ENCODE results near the gene NF2. TPM values are rescaled to one million over a fixed set of nuclear protein-coding genes. Genes with fewer than 3 reads are reported as not detected.
A peak's percentile ranks its signal among the peaks of the same experiment; 100 is the strongest.
"Not testable (repeated sequence)": the region's sequence is repeated elsewhere in the genome, so short reads cannot be mapped to it uniquely, and the experiment has no call there.

Gene NF2
- total RNA-seq, 1 experiment from 2014 or later: 190 TPM

GRCh38 chr22:29587938-29588699, 15.3 kb upstream of the NF2 start:
- TF ChIP-seq TCF7L2 (IDR thresholded peaks at IDR 0.05; ENCODE audit: low read depth, low read length) (no peak), POLR2AphosphoS5 (IDR thresholded peaks at IDR 0.05; ENCODE audit: low read depth, low read length) (no peak), SIN3A (IDR thresholded peaks at IDR 0.05; ENCODE audit: borderline replicate concordance, insufficient read depth, low read depth, low read length) (no peak)
- TF ChIP-seq, protein P1, sequence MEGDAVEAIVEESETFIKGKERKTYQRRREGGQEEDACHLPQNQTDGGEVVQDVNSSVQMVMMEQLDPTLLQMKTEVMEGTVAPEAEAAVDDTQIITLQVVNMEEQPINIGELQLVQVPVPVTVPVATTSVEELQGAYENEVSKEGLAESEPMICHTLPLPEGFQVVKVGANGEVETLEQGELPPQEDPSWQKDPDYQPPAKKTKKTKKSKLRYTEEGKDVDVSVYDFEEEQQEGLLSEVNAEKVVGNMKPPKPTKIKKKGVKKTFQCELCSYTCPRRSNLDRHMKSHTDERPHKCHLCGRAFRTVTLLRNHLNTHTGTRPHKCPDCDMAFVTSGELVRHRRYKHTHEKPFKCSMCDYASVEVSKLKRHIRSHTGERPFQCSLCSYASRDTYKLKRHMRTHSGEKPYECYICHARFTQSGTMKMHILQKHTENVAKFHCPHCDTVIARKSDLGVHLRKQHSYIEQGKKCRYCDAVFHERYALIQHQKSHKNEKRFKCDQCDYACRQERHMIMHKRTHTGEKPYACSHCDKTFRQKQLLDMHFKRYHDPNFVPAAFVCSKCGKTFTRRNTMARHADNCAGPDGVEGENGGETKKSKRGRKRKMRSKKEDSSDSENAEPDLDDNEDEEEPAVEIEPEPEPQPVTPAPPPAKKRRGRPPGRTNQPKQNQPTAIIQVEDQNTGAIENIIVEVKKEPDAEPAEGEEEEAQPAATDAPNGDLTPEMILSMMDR (IDR thresholded peaks at IDR 0.05): no peak
- TF ChIP-seq, protein P2, sequence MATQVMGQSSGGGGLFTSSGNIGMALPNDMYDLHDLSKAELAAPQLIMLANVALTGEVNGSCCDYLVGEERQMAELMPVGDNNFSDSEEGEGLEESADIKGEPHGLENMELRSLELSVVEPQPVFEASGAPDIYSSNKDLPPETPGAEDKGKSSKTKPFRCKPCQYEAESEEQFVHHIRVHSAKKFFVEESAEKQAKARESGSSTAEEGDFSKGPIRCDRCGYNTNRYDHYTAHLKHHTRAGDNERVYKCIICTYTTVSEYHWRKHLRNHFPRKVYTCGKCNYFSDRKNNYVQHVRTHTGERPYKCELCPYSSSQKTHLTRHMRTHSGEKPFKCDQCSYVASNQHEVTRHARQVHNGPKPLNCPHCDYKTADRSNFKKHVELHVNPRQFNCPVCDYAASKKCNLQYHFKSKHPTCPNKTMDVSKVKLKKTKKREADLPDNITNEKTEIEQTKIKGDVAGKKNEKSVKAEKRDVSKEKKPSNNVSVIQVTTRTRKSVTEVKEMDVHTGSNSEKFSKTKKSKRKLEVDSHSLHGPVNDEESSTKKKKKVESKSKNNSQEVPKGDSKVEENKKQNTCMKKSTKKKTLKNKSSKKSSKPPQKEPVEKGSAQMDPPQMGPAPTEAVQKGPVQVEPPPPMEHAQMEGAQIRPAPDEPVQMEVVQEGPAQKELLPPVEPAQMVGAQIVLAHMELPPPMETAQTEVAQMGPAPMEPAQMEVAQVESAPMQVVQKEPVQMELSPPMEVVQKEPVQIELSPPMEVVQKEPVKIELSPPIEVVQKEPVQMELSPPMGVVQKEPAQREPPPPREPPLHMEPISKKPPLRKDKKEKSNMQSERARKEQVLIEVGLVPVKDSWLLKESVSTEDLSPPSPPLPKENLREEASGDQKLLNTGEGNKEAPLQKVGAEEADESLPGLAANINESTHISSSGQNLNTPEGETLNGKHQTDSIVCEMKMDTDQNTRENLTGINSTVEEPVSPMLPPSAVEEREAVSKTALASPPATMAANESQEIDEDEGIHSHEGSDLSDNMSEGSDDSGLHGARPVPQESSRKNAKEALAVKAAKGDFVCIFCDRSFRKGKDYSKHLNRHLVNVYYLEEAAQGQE (IDR thresholded peaks at IDR 0.05; ENCODE audit: insufficient read depth in 1 of 2, low read depth in 2 of 2, low read length in 1 of 2): no peak
- ATAC-seq (peak; percentile 77), DNase-seq (ENCODE audit: low read depth, low spot score) (no peak)
- ChIA-PET POLR2A (interaction anchor here (0.7 kb wide), 1 partner anchor 17 kb away, joined by 5 read pairs; no protein-coding TSS in a partner anchor), CTCF (interaction anchor here (0.6 kb wide), 1 partner anchor 117 kb away, joined by 3 read pairs; no protein-coding TSS in a partner anchor)
- peak overlapping the region; percentile 25; the same call in 1 of the 2 replicates for H3K27ac ChIP-seq (ENCODE audit: low read length)
- peaks cover 7% of the 10 kb centered on the region for H3K4me1 ChIP-seq (ENCODE audit: control insufficient read depth, insufficient read depth, low read length)
- H3K27me3 ChIP-seq (ENCODE audit: control insufficient read depth, insufficient read depth, low read length): no peaks in the 10 kb centered on the region
- no peaks in the 10 kb centered on the region for H3K36me3 ChIP-seq (ENCODE audit: control insufficient read depth, insufficient read depth, low read length)
- no peak overlapping the region for H3K4me3 ChIP-seq (ENCODE audit: low read depth in 2 of 2, low read length in 2 of 2)
- in situ Hi-C loops (cut with HindIII; ENCODE audit: low pct_unique_long_range_greater_than_20kb, low sequenced_read_pairs) (no loop called here), intact Hi-C loops (cut with micrococcal nuclease; ENCODE audit: unreplicated experiment) (no loop called here)
- BruUV-seq (replicated peaks): no TSS peak
- no peaks in the 10 kb centered on the region for H3K9me3 ChIP-seq (ENCODE audit: control insufficient read depth, insufficient read depth, low read depth, low read length)

DNA sequence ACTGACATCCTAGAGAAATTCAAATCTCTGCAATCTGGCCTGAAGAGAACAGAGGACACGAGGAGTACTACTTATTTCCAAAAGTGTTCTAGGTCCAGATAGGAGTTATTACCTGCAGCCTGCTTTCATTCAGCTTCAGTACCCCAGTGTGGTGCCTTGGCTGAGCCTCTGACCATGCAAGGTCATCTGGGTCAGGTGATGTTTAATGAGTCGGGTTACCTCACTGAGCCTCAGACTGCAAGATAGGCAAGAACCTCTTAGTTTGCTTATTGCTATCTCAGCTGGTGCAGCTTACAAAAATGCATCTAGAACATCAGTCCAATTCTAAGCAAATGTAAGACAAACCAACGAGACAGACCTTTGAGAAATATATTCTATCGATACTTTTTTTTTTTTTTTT, 9.5 kb upstream of the NF2 start:
- ATAC-seq (no peak), DNase-seq (ENCODE audit: low read depth, low spot score) (no peak)
- BruUV-seq (replicated peaks): no TSS peak
- CTCF ChIA-PET: no interaction called here
- TF ChIP-seq, protein P1 (IDR thresholded peaks at IDR 0.05): no peak
- TF ChIP-seq SIN3A (IDR thresholded peaks at IDR 0.05; ENCODE audit: borderline replicate concordance, insufficient read depth, low read depth, low read length): no peak
- no peak overlapping the region for H3K4me3 ChIP-seq (ENCODE audit: low read depth in 2 of 2, low read length in 2 of 2)
- H3K36me3 ChIP-seq (ENCODE audit: control insufficient read depth, insufficient read depth, low read length): no peaks in the 10 kb centered on the region
- H3K27ac ChIP-seq (ENCODE audit: low read length): no peak overlapping the region
- intact Hi-C loops (cut with micrococcal nuclease; ENCODE audit: unreplicated experiment): no loop called here
- no peaks in the 10 kb centered on the region for H3K9me3 ChIP-seq (ENCODE audit: control insufficient read depth, insufficient read depth, low read depth, low read length)
- in situ Hi-C loops (cut with HindIII; ENCODE audit: low pct_unique_long_range_greater_than_20kb, low sequenced_read_pairs): no loop called here
- POLR2A ChIA-PET: no interaction called here
- no peaks in the 10 kb centered on the region for H3K27me3 ChIP-seq (ENCODE audit: control insufficient read depth, insufficient read depth, low read length)
- no peaks in the 10 kb centered on the region; the same call in 1 of the 2 replicates for H3K4me1 ChIP-seq (ENCODE audit: control insufficient read depth, insufficient read depth, low read length)

GRCh38 chr22:29594447-29594846, 9.0 kb upstream of the NF2 start:
- DNase-seq (ENCODE audit: low read depth, low spot score); H3K4me1 ChIP-seq (ENCODE audit: control insufficient read depth, insufficient read depth, low read length); intact Hi-C loops (cut with micrococcal nuclease; ENCODE audit: unreplicated experiment); H3K36me3 ChIP-seq (ENCODE audit: control insufficient read depth, insufficient read depth, low read length); in situ Hi-C loops (cut with HindIII; ENCODE audit: low pct_unique_long_range_greater_than_20kb, low sequenced_read_pairs); CTCF ChIA-PET; ATAC-seq; H3K9me3 ChIP-seq (ENCODE audit: control insufficient read depth, insufficient read depth, low read depth, low read length); H3K27ac ChIP-seq (ENCODE audit: low read length); BruUV-seq (replicated peaks); H3K27me3 ChIP-seq (ENCODE audit: control insufficient read depth, insufficient read depth, low read length); H3K4me3 ChIP-seq (ENCODE audit: low read depth in 2 of 2, low read length in 2 of 2); POLR2A ChIA-PET: not testable (repeated sequence)
